ENCODE results near the gene TCF4. TPM values are rescaled to one million over a fixed set of nuclear protein-coding genes. Genes with fewer than 3 reads are reported as not detected.

TCF4 gene
- polyA plus RNA-seq, 1 donor (not counting 4 experiments of a cell fraction or from before 2014, with no cell fraction given) = 9.7 TPM

DNA sequence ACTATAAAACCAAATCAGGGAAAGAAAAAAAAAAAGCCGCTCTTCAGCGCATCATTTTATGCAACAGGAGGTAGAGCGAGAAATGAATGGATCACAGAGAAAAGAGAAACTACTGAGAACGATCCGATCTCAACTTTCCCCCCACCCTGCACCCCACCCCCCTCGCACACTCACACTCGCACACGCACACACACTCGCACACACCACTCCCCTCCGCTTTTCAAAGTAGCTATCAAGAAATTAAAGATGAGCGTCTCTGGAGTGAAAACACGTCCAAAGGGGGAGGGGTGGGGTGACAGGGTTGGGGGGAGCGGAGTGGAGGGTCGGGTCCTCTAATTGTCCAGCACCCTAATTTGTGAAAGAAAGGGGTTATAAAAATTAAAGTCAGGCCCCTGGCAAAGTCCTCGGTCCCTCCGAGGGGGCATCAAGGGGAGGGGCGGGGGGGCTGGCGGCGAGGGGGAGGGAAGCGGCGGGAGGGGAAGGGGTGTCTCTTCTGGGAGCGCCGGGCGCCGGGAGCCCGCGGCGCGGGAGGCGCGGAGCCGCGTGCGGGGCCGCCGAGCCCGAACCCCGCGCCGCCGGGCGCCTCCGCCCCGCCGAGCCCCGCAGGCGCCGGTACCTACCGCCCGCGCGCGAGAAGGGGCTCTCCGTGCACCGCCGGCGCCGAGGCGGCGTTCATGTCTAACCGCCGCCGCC lies 428 bp downstream of the TCF4 start:
- Histone ChIP-seq H3K4me3 (ENCODE audit: control insufficient read depth in 2 of 3, extremely low read depth in 1 of 3, insufficient read depth in 2 of 3, low read depth in 1 of 3, low read length in 3 of 3) (peak overlapping the region; percentile 65 to 89 (median 77)), H3K79me2 (ENCODE audit: control insufficient read depth, insufficient read depth, low read length) (no peaks in the 10 kb centered on the region), H3K27me3 (ENCODE audit: control insufficient read depth, extremely low read depth, insufficient read depth, low read length) (no peaks in the 10 kb centered on the region), H3K27ac (ENCODE audit: control insufficient read depth, insufficient read depth, low read length) (peak overlapping the region; percentile 49), H2AFZ (ENCODE audit: control insufficient read depth, low read length) (peak overlapping the region; percentile 77), H3K4me1 (ENCODE audit: control insufficient read depth, extremely low read depth, insufficient read depth, low read length) (peaks cover 19% of the 10 kb centered on the region), H3K9me1 (ENCODE audit: control insufficient read depth, extremely low read depth, insufficient read depth, low read length) (no peaks in the 10 kb centered on the region), H3K4me2 (ENCODE audit: control insufficient read depth, extremely low read depth, insufficient read depth, low read depth, low read length) (peak overlapping the region; percentile 93), H3K9me3 (ENCODE audit: control insufficient read depth, low read depth, low read length) (no peaks in the 10 kb centered on the region), H3K36me3 (ENCODE audit: control insufficient read depth in 2 of 2, extremely low read depth in 1 of 2, insufficient read depth in 2 of 2, low read length in 2 of 2) (no peaks in the 10 kb centered on the region), H3K9ac (ENCODE audit: control insufficient read depth, extremely low read depth, insufficient read depth, low read length) (peak overlapping the region; percentile 86), H4K20me1 (ENCODE audit: control insufficient read depth, extremely low read depth, insufficient read depth, low read length) (no peaks in the 10 kb centered on the region)
- dilution Hi-C loops (cut with MboI; ENCODE audit: extremely low pct_ligation_motif_present, low sequenced_read_pairs) = no loop called here
- TF ChIP-seq CTCF (optimal IDR thresholded peaks at IDR 0.05 in 1 of 3, IDR thresholded peaks at IDR 0.05 in 1 of 3, conservative IDR thresholded peaks at IDR 0.05 in 1 of 3; ENCODE audit: extremely low read depth in 1 of 3, insufficient read depth in 2 of 3, low read length in 3 of 3) = no peak
- TF ChIP-seq EZH2 (IDR thresholded peaks at IDR 0.05; ENCODE audit: low read length) = no peak
- FAIRE-seq (no peak), DNase-seq (ENCODE audit: low read depth, low spot score) (no peak)

- Histone ChIP-seq H3K27ac (ENCODE audit: control insufficient read depth, insufficient read depth, low read length) (no peak overlapping the region), H3K9me1 (ENCODE audit: control insufficient read depth, extremely low read depth, insufficient read depth, low read length) (no peaks in the 10 kb centered on the region), H3K36me3 (ENCODE audit: control insufficient read depth in 2 of 2, extremely low read depth in 1 of 2, insufficient read depth in 2 of 2, low read length in 2 of 2) (no peaks in the 10 kb centered on the region), H3K4me1 (ENCODE audit: control insufficient read depth, extremely low read depth, insufficient read depth, low read length) (peaks cover 19% of the 10 kb centered on the region), H3K9ac (ENCODE audit: control insufficient read depth, extremely low read depth, insufficient read depth, low read length) (peak overlapping the region; percentile 28), H3K79me2 (ENCODE audit: control insufficient read depth, insufficient read depth, low read length) (no peaks in the 10 kb centered on the region), H3K9me3 (ENCODE audit: control insufficient read depth, low read depth, low read length) (no peaks in the 10 kb centered on the region), H3K4me3 (ENCODE audit: control insufficient read depth in 2 of 3, extremely low read depth in 1 of 3, insufficient read depth in 2 of 3, low read depth in 1 of 3, low read length in 3 of 3) (peak overlapping the region in 2 of 3 experiments; percentile 55 to 68), H2AFZ (ENCODE audit: control insufficient read depth, low read length) (peak overlapping the region; percentile 81), H4K20me1 (ENCODE audit: control insufficient read depth, extremely low read depth, insufficient read depth, low read length) (no peaks in the 10 kb centered on the region), H3K27me3 (ENCODE audit: control insufficient read depth, extremely low read depth, insufficient read depth, low read length) (no peaks in the 10 kb centered on the region), H3K4me2 (ENCODE audit: control insufficient read depth, extremely low read depth, insufficient read depth, low read depth, low read length) (peak overlapping the region; percentile 93)
- FAIRE-seq (no peak), DNase-seq (ENCODE audit: low read depth, low spot score) (no peak)
- dilution Hi-C loops (cut with MboI; ENCODE audit: extremely low pct_ligation_motif_present, low sequenced_read_pairs) = no loop called here
- TF ChIP-seq EZH2 (IDR thresholded peaks at IDR 0.05; ENCODE audit: low read length) = no peak
- no peak for TF ChIP-seq CTCF (optimal IDR thresholded peaks at IDR 0.05 in 1 of 3, IDR thresholded peaks at IDR 0.05 in 1 of 3, conservative IDR thresholded peaks at IDR 0.05 in 1 of 3; ENCODE audit: extremely low read depth in 1 of 3, insufficient read depth in 2 of 3, low read length in 3 of 3)
Observed at GRCh38 chr18:55585920-55586561, 2.0 kb downstream of the TCF4 start.

Data from keratinocyte (primary cell).